Kidney (tissue), 14 donors: ENCODE data around the gene DUSP15. TPM values are rescaled to one million over a fixed set of nuclear protein-coding genes. Genes with fewer than 3 reads are reported as not detected.

Experiments
- DNase-seq, 5 donors: peaks; one replicate each; pipeline ENCODE4 v3.0.0-alpha.2; 2013 to 2020
- FAIRE-seq: peaks from 2 replicates; lab custom pipeline; 2012; peaks lifted over from hg19 to GRCh38; lab: Jason Lieb, UNC
- H3K27ac ChIP-seq, 2 donors: one replicate each; pipeline ENCODE4 v1.7.0; 2013; ENCODE audit warnings: low read depth in 2 of 2, low read length in 2 of 2, inconsistent platforms in 1 of 2
- H3K27me3 ChIP-seq: one replicate; pipeline ENCODE4 v1.7.1; 2013; ENCODE audit warnings: low read length, inconsistent platforms; ENCODE audit not compliant: control insufficient read depth, insufficient read depth
- H3K36me3 ChIP-seq, 3 donors: one replicate each; pipeline versions ENCODE4 v1.7.0 to v1.7.1; 2013; ENCODE audit warnings: low read length in 3 of 3, control low read depth in 1 of 3, inconsistent platforms in 1 of 3; ENCODE audit not compliant: insufficient read depth in 3 of 3, control insufficient read depth in 2 of 3
- H3K4me1 ChIP-seq, 3 donors: one replicate each; pipeline versions ENCODE4 v1.7.0 to v1.7.1; 2013; ENCODE audit warnings: low read length in 3 of 3, inconsistent platforms in 1 of 3, low read depth in 1 of 3; ENCODE audit not compliant: control insufficient read depth in 2 of 3, insufficient read depth in 2 of 3
- H3K4me3 ChIP-seq, 3 donors: one replicate each; pipeline versions ENCODE4 v1.7.0 to v1.8.1; 2013; ENCODE audit warnings: low read length in 3 of 3, control low read depth in 1 of 3, inconsistent platforms in 1 of 3
- H3K9ac ChIP-seq, 3 donors: one replicate each; pipeline versions ENCODE4 v1.7.0 to v1.7.1; 2013; ENCODE audit warnings: low read length in 3 of 3, control low read depth in 1 of 3, inconsistent platforms in 1 of 3
- H3K9me3 ChIP-seq, 3 donors: one replicate each; pipeline versions ENCODE4 v1.7.0 to v1.7.1; 2013; ENCODE audit warnings: low read length in 3 of 3, control low read depth in 1 of 3, inconsistent platforms in 1 of 3; ENCODE audit not compliant: control insufficient read depth in 2 of 3, insufficient read depth in 1 of 3
- CTCF ChIP-seq: IDR thresholded peaks from 3 replicates; pipeline ENCODE4 v1.5.1; 2012; ENCODE audit warnings: mild to moderate bottlenecking, moderate library complexity, borderline replicate concordance; ENCODE audit not compliant: insufficient read depth; ENCODE audit errors: extremely low read depth
- intact Hi-C: fragments of 100-400 bp; cut with DNase I; formaldehyde crosslinking; loops from one replicate; pipeline ENCODE4 v1.11.1; 2022
- polyA plus RNA-seq: library from polyadenylated mRNA; stranded (reverse); fragments of 350-450 nt; fragmentation: Illumina TruSeq; extraction: RNeasy Lipid Tissue Mini Kit (QIAGEN cat#74804); gene quantifications from one replicate; pipeline ENCODE4 v1.2.3, GENCODE V29; 2014; ENCODE audit warnings: low read depth, low replicate concordance; ENCODE audit not compliant: insufficient read depth
- total RNA-seq: library from RNA; stranded (reverse); fragmentation: NEBNext Ultra II Directional; extraction: Animal tissue kit (Norgen Biotek cat#: 25700); gene quantifications from one replicate; pipeline ENCODE4 v1.2.1, GENCODE V29; 2021
- donor health status: control.
- donor health status: control.
- donor health status: control.
- donor health status: control.
- donor health status: control.
- donor health status: DM: yes; HTN: yes; CAD: no.
- donor health status: Normal renal cell carcinoma (clear cell type).

Gene DUSP15
- total and polyA plus RNA-seq, 2 donors from 2014 or later, result 13.2 to 143 TPM

GRCh38 chr20:31853481-31853880 lies 16.8 kb downstream of the DUSP15 start:
- peaks cover 0 to 5% (median 0%) of the 10 kb centered on the region in 3 donors for H3K4me1 ChIP-seq
- peaks cover 3% of the 10 kb centered on the region for H3K27me3 ChIP-seq
- DNase-seq (no peak), FAIRE-seq (no peak)
- H3K4me3 ChIP-seq, result no peak overlapping the region
- no peak for TF ChIP-seq CTCF
- H3K9ac ChIP-seq, result no peak overlapping the region
- no peaks in the 10 kb centered on the region for H3K9me3 ChIP-seq
- H3K27ac ChIP-seq, result no peak overlapping the region
- intact Hi-C loops, result loop anchor here (5.0 kb wide), 1 partner anchor 99 kb away; the partner anchor contains the start of gene PDRG1
- H3K36me3 ChIP-seq, result no peaks in the 10 kb centered on the region

- no peaks in the 10 kb centered on the region for H3K4me1 ChIP-seq
- no peak overlapping the region for H3K9ac ChIP-seq
- no peak overlapping the region for H3K4me3 ChIP-seq
- no peak for DNase-seq
- no peak for TF ChIP-seq CTCF
- no peaks in the 10 kb centered on the region for H3K36me3 ChIP-seq
- FAIRE-seq, result no peak
- H3K27ac ChIP-seq, result no peak overlapping the region
- intact Hi-C loops, result loop anchor here (5.0 kb wide), 1 partner anchor 101 kb away; the partner anchor contains the start of gene PDRG1
- peaks cover 3% of the 10 kb centered on the region for H3K27me3 ChIP-seq
- no peaks in the 10 kb centered on the region for H3K9me3 ChIP-seq
Observed at GRCh38 chr20:31851240-31851955, 18.9 kb downstream of the DUSP15 start.

- Histone ChIP-seq H3K4me1 (peaks cover 0 to 6% (median 0%) of the 10 kb centered on the region in 3 donors), H3K4me3 (no peak overlapping the region), H3K27ac (no peak overlapping the region), H3K9me3 (no peaks in the 10 kb centered on the region), H3K27me3 (peaks cover 3% of the 10 kb centered on the region), H3K9ac (no peak overlapping the region), H3K36me3 (no peaks in the 10 kb centered on the region)
- DNase-seq (peak in 1 of 5 donors; percentile 86), FAIRE-seq (no peak)
- TF ChIP-seq CTCF, result no peak
- intact Hi-C loops, result no loop called here
Observed at GRCh38 chr20:31849306-31849930, 20.9 kb downstream of the DUSP15 start.
